Mesendoderm (in vitro differentiated cells): Measurements from ENCODE around the gene DRG2.
A peak's percentile ranks its signal among the peaks of the same experiment; 100 is the strongest.

Experiments
- DNase-seq: peaks from one replicate; pipeline ENCODE4 v3.0.0; 2013
- H2AK5ac ChIP-seq: 2 replicates; pipeline ENCODE4 v1.6.1; 2013; ENCODE audit warnings: low read length, inconsistent platforms
- H2BK120ac ChIP-seq: 2 replicates; pipeline ENCODE4 v1.6.1; 2013; ENCODE audit warnings: low read depth, mild to moderate bottlenecking, low read length, moderate library complexity, mixed read lengths
- H2BK15ac ChIP-seq: replicated peaks from 2 replicates; pipeline ENCODE4 v1.6.1; 2013; ENCODE audit warnings: low read depth, mild to moderate bottlenecking, moderate library complexity
- H2BK5ac ChIP-seq: 2 replicates; pipeline ENCODE4 v1.6.1; 2013; ENCODE audit warnings: low read length, inconsistent platforms
- H3K18ac ChIP-seq: 2 replicates; pipeline ENCODE4 v1.6.1; 2013; ENCODE audit warnings: mild to moderate bottlenecking, low read length, mixed read lengths
- H3K23ac ChIP-seq: one replicate; pipeline ENCODE4 v1.6.1; 2013; ENCODE audit warnings: low read length
- H3K27ac ChIP-seq: 2 replicates; pipeline ENCODE4 v1.5.1; 2013; ENCODE audit warnings: low read depth, mild to moderate bottlenecking, inconsistent platforms, low read length, moderate library complexity
- H3K27me3 ChIP-seq: 2 replicates; pipeline ENCODE4 v1.6.1; 2013; ENCODE audit warnings: low read length, control low read depth, mild to moderate bottlenecking, inconsistent platforms; ENCODE audit not compliant: insufficient read depth, poor library complexity
- H3K36me3 ChIP-seq: 2 replicates; pipeline ENCODE4 v1.6.1; 2013; ENCODE audit warnings: low read length, inconsistent platforms; ENCODE audit not compliant: control insufficient read depth, insufficient read depth
- H3K4ac ChIP-seq: one replicate; pipeline ENCODE4 v1.6.1; 2013; ENCODE audit warnings: low read depth, mild to moderate bottlenecking, low read length, moderate library complexity
- H3K4me1 ChIP-seq: 2 replicates; pipeline ENCODE4 v1.6.1; 2013; ENCODE audit warnings: low read depth, low read length, inconsistent platforms; ENCODE audit not compliant: control insufficient read depth
- H3K4me2 ChIP-seq: 2 replicates; pipeline ENCODE4 v1.6.1; 2013; ENCODE audit warnings: low read length
- H3K4me3 ChIP-seq: 2 replicates; pipeline ENCODE4 v1.5.1; 2013; ENCODE audit warnings: mild to moderate bottlenecking, low read length
- H3K56ac ChIP-seq: one replicate; pipeline ENCODE4 v1.6.1; 2013; ENCODE audit warnings: low read length
- H3K79me1 ChIP-seq: 2 replicates; pipeline ENCODE4 v1.6.1; 2013; ENCODE audit warnings: low read length, inconsistent platforms
- H3K79me2 ChIP-seq: 2 replicates; pipeline ENCODE4 v1.6.1; 2013; ENCODE audit warnings: mild to moderate bottlenecking, low read length; ENCODE audit not compliant: control insufficient read depth, insufficient read depth
- H3K9ac ChIP-seq: 2 replicates; pipeline ENCODE4 v1.6.1; 2013; ENCODE audit warnings: low read length, inconsistent platforms
- H4K5ac ChIP-seq: one replicate; pipeline ENCODE4 v1.6.1; 2013; ENCODE audit warnings: low read length
- H4K8ac ChIP-seq: one replicate; pipeline ENCODE4 v1.6.1; 2013; ENCODE audit warnings: low read depth, mild to moderate bottlenecking, control low read depth, low read length, moderate library complexity
- WGBS: extraction: QIAGEN DNeasy Blood & Tissue Kit; methylation state at CpG from one replicate; pipeline ENCODE4 v1.1.7; 2013; ENCODE audit warnings: low lambda C conversion rate, missing lambda C conversion rate; ENCODE audit not compliant: insufficient coverage; ENCODE audit errors: extremely low coverage; 5-methylcytosine and 5-hydroxymethylcytosine counted together

DRG2 gene

DNA sequence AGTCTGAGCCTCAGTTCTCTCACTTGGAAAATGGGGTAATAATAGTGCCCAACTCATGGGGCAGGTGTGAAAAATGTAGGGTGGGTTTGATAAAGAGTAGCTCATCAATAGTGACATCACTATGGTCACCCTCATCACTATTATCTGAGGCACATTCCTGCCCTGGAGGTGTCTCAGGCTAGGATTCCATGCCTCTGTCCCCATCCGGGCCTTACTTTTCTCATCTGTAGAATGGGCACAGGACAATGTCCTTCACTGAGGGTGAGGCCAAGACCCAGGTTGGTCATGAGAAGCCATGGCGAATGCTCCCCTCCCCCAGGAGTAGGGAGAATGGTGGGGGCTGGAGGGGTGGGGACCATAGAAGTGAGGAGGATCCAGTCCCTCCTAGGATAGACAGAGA, 51.3 kb downstream of the DRG2 start:
- H2BK5ac ChIP-seq = no peak overlapping the region
- no peak overlapping the region for H3K18ac ChIP-seq
- H3K27ac ChIP-seq = no peak overlapping the region
- no peaks in the 10 kb centered on the region for H3K79me2 ChIP-seq
- no peak overlapping the region for H3K4ac ChIP-seq
- H4K5ac ChIP-seq = no peak overlapping the region
- H3K23ac ChIP-seq = no peak overlapping the region
- WGBS = no CpG with 5 or more reads among the region's 2 CpGs
- no peak overlapping the region for H3K4me3 ChIP-seq
- no peak overlapping the region for H4K8ac ChIP-seq
- no peak overlapping the region for H3K56ac ChIP-seq
- H3K4me2 ChIP-seq = no peak overlapping the region
- no peaks in the 10 kb centered on the region for H3K79me1 ChIP-seq
- no peaks in the 10 kb centered on the region for H3K4me1 ChIP-seq
- H2BK15ac ChIP-seq = no peak overlapping the region
- DNase-seq = no peak
- H2AK5ac ChIP-seq = no peak overlapping the region
- no peaks in the 10 kb centered on the region for H3K36me3 ChIP-seq
- H3K27me3 ChIP-seq = no peaks in the 10 kb centered on the region
- no peak overlapping the region for H2BK120ac ChIP-seq
- no peak overlapping the region for H3K9ac ChIP-seq

- Histone ChIP-seq H4K5ac (no peak overlapping the region), H2BK15ac (no peak overlapping the region), H3K36me3 (no peaks in the 10 kb centered on the region), H3K79me1 (no peaks in the 10 kb centered on the region), H2BK120ac (no peak overlapping the region), H3K4ac (no peak overlapping the region), H3K27ac (no peak overlapping the region), H3K4me1 (no peaks in the 10 kb centered on the region), H3K4me2 (no peak overlapping the region), H3K9ac (no peak overlapping the region), H2AK5ac (no peak overlapping the region), H3K79me2 (no peaks in the 10 kb centered on the region), H3K56ac (no peak overlapping the region), H3K23ac (no peak overlapping the region), H3K4me3 (no peak overlapping the region), H4K8ac (no peak overlapping the region), H3K27me3 (no peaks in the 10 kb centered on the region), H3K18ac (no peak overlapping the region), H2BK5ac (no peak overlapping the region)
- WGBS = no CpG with 5 or more reads among the region's 14 CpGs
- DNase-seq = no peak
Observed at GRCh38 chr17:18139498-18139897, 51.8 kb downstream of the DRG2 start.

DNA sequence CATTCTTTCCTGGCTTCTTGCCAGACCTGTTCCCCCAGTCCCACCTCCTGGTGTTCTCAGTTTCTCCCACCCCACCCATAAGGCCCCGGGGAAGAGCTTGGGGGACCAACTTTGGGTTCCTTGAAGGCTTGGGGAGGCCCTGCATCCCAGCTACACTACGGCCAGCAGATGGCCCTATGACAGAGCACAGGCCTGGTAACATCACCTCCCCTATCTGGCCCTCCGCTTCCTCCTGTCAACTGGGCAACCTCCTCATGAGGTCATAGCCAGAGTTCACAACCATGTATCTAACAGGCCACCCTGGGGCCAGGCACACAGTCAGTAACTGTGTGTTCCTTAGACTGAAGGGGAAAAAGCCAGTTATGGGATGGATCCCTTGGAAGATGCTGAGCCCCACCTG, 52.2 kb downstream of the DRG2 start:
- H4K8ac ChIP-seq = no peak overlapping the region
- H3K27ac ChIP-seq = no peak overlapping the region
- no peak overlapping the region for H3K4me2 ChIP-seq
- H3K27me3 ChIP-seq = no peaks in the 10 kb centered on the region
- no peak overlapping the region for H3K9ac ChIP-seq
- no peak overlapping the region for H3K23ac ChIP-seq
- no peaks in the 10 kb centered on the region for H3K79me1 ChIP-seq
- H4K5ac ChIP-seq = no peak overlapping the region
- H3K56ac ChIP-seq = no peak overlapping the region
- no peak overlapping the region for H3K4ac ChIP-seq
- no peak overlapping the region for H2AK5ac ChIP-seq
- no CpG with 5 or more reads among the region's 3 CpGs for WGBS
- H2BK15ac ChIP-seq = no peak overlapping the region
- H2BK5ac ChIP-seq = no peak overlapping the region
- no peaks in the 10 kb centered on the region for H3K36me3 ChIP-seq
- no peak overlapping the region for H3K18ac ChIP-seq
- H3K4me1 ChIP-seq = no peaks in the 10 kb centered on the region
- no peaks in the 10 kb centered on the region for H3K79me2 ChIP-seq
- peak; percentile 56 for DNase-seq
- no peak overlapping the region for H2BK120ac ChIP-seq
- H3K4me3 ChIP-seq = no peak overlapping the region

DNA sequence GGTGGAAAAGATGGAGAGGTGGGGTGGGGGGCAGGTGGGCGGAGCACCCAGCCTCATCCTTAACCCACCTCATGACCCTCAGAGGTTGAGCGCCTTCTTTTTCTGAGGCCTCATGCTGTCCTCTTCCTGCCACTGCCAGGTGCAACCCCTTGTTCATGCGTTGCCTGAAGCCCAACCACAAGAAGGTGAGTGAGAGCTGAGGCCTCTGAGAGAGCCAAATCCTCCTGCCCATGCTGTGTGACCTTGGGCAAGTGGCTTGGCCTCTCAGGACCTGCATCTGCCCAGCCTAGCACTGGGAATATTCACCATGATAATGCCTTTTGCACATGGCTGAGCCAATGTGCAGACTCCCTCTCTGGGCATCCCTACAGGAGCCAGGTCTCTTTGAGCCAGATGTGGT, 52.9 kb downstream of the DRG2 start:
- Histone ChIP-seq H3K27me3 (no peaks in the 10 kb centered on the region), H2BK120ac (no peak overlapping the region), H3K18ac (no peak overlapping the region), H4K5ac (no peak overlapping the region), H3K79me1 (no peaks in the 10 kb centered on the region), H3K23ac (no peak overlapping the region), H3K79me2 (no peaks in the 10 kb centered on the region), H3K4me3 (no peak overlapping the region), H2BK15ac (no peak overlapping the region), H3K36me3 (no peaks in the 10 kb centered on the region), H3K9ac (no peak overlapping the region), H3K4me2 (no peak overlapping the region), H3K4me1 (no peaks in the 10 kb centered on the region), H4K8ac (no peak overlapping the region), H2BK5ac (no peak overlapping the region), H3K56ac (no peak overlapping the region), H3K4ac (no peak overlapping the region), H2AK5ac (no peak overlapping the region), H3K27ac (no peak overlapping the region)
- no peak for DNase-seq
- no CpG with 5 or more reads among the region's 3 CpGs for WGBS

DNA sequence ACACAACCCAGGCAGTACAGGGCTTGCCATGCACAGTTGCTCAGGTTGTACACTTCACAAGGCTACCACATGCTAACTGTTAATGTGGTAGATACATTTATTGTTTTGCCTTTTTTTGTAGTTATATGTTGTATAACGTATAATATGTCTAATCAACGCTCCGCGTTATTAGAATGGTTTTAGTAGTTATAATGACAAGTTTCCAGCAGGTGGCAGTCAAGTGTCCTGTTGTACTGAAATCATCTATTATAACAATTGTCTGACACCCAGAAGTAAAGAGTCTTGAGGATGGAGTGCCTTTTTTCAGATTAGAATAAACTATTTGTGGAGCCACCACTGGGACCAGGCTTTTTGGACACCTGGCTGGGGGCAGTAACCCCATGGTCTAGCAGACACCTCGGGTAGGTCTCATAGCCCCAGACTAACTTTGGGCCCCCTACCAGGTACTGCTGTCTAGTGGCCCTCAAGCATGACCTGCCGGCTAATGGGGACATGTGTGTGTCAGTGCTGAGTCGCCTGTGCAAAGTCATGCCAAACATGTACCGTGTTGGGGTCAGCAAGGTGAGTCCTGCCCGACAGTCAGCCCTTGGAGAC, 53.6 kb downstream of the DRG2 start:
- Histone ChIP-seq H3K27ac (no peak overlapping the region), H4K8ac (no peak overlapping the region), H2BK5ac (no peak overlapping the region), H3K4me1 (no peaks in the 10 kb centered on the region), H3K79me2 (no peaks in the 10 kb centered on the region), H3K36me3 (no peaks in the 10 kb centered on the region), H2AK5ac (peak overlapping the region; percentile 11), H3K27me3 (no peaks in the 10 kb centered on the region), H2BK120ac (no peak overlapping the region), H3K23ac (no peak overlapping the region), H3K4me2 (no peak overlapping the region), H3K9ac (no peak overlapping the region), H2BK15ac (no peak overlapping the region), H3K4ac (no peak overlapping the region), H3K79me1 (no peaks in the 10 kb centered on the region), H4K5ac (no peak overlapping the region), H3K18ac (no peak overlapping the region), H3K4me3 (no peak overlapping the region), H3K56ac (no peak overlapping the region)
- no CpG with 5 or more reads among the region's 9 CpGs for WGBS
- peak; percentile 48 for DNase-seq

- Histone ChIP-seq H3K79me2 (no peaks in the 10 kb centered on the region), H2AK5ac (no peak overlapping the region), H3K4me1 (no peaks in the 10 kb centered on the region), H2BK120ac (no peak overlapping the region), H3K36me3 (no peaks in the 10 kb centered on the region), H3K56ac (no peak overlapping the region), H3K4me3 (no peak overlapping the region), H3K4ac (no peak overlapping the region), H3K79me1 (no peaks in the 10 kb centered on the region), H4K5ac (no peak overlapping the region), H4K8ac (no peak overlapping the region), H3K4me2 (no peak overlapping the region), H3K23ac (no peak overlapping the region), H2BK15ac (no peak overlapping the region), H3K27me3 (no peaks in the 10 kb centered on the region), H3K18ac (no peak overlapping the region), H3K27ac (no peak overlapping the region), H3K9ac (no peak overlapping the region), H2BK5ac (no peak overlapping the region)
- DNase-seq = no peak
- no CpG with 5 or more reads among the region's 3 CpGs for WGBS
Observed at GRCh38 chr17:18142417-18142816, 54.7 kb downstream of the DRG2 start.
